Breast epithelium (tissue), 3 donors: Measurements from ENCODE around the gene PDSS1.

Experiments used
- POLR2A ChIP-seq: fragments of 450-650 bp; IDR thresholded peaks from one replicate; pipeline ENCODE4 v1.6.1; 2016; ENCODE audit warnings: antibody characterized with exemption, mild to moderate bottlenecking, moderate library complexity
- TF ChIP-seq, protein P1 (sequence below), 3 donors: fragments of 450-650 bp; IDR thresholded peaks; one replicate each; pipeline ENCODE4 v1.5.1; 2016 to 2017; ENCODE audit warnings: antibody characterized with exemption in 3 of 3, mild to moderate bottlenecking in 3 of 3, moderate library complexity in 3 of 3

- TF ChIP-seq, protein P1, sequence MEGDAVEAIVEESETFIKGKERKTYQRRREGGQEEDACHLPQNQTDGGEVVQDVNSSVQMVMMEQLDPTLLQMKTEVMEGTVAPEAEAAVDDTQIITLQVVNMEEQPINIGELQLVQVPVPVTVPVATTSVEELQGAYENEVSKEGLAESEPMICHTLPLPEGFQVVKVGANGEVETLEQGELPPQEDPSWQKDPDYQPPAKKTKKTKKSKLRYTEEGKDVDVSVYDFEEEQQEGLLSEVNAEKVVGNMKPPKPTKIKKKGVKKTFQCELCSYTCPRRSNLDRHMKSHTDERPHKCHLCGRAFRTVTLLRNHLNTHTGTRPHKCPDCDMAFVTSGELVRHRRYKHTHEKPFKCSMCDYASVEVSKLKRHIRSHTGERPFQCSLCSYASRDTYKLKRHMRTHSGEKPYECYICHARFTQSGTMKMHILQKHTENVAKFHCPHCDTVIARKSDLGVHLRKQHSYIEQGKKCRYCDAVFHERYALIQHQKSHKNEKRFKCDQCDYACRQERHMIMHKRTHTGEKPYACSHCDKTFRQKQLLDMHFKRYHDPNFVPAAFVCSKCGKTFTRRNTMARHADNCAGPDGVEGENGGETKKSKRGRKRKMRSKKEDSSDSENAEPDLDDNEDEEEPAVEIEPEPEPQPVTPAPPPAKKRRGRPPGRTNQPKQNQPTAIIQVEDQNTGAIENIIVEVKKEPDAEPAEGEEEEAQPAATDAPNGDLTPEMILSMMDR (IDR thresholded peaks at IDR 0.05) = no peak
- no peak for TF ChIP-seq POLR2A
Measured at GRCh38 chr10:26700884-26701630, 3.6 kb downstream of the PDSS1 start.
